PC-9 (cell line): ENCODE results near the gene PRKAR2B. TPM values are rescaled to one million over a fixed set of nuclear protein-coding genes. Genes with fewer than 3 reads are reported as not detected.
"Not testable (repeated sequence)": the region's sequence is repeated elsewhere in the genome, so short reads cannot be mapped to it uniquely, and the experiment has no call there.

Source experiments
- BruUV-seq: library from RNA; stranded (reverse); fragments of 400-500 nt; replicated peaks from 2 replicates; lab custom pipeline; 2021; lab: Mats Ljungman, UMichigan
- CTCF ChIA-PET: fragments of 300-600 bp; sonication (Branson Sonifier 250); formaldehyde crosslinking; loops from one replicate; lab custom pipeline; 2022; ENCODE audit warnings: antibody characterized with exemption; lab: Charles Lee
- POLR2A ChIA-PET: fragments of 300-600 bp; sonication (Branson Sonifier 250); formaldehyde crosslinking; loops from one replicate; lab custom pipeline; 2022; ENCODE audit warnings: antibody characterized with exemption; ENCODE audit not compliant: unreplicated experiment; lab: Charles Lee
- DNase-seq, 2 experiments: peaks; one replicate each; pipeline versions ENCODE4 v3.0.0 to v3.0.0-alpha.2; 2015 to 2022; ENCODE audit warnings: mixed read lengths in 1 of 2
- H2AFZ ChIP-seq: fragments of 200-600 bp; sonication (generic); 2 replicates; pipeline ENCODE4 v1.8.1; 2017; ENCODE audit warnings: antibody characterized with exemption
- H3F3A ChIP-seq: fragments of 200-600 bp; sonication (generic); 2 replicates; pipeline ENCODE4 v1.8.1; 2017; ENCODE audit warnings: antibody characterized with exemption, mild to moderate bottlenecking, low read depth; ENCODE audit not compliant: insufficient read depth
- H3K27ac ChIP-seq: fragments of 200-600 bp; sonication (generic); 2 replicates; pipeline ENCODE4 v1.6.1; 2016; ENCODE audit warnings: mixed run types
- H3K27me3 ChIP-seq: fragments of 200-600 bp; sonication (generic); 2 replicates; pipeline ENCODE4 v1.6.1; 2016; ENCODE audit warnings: low read depth, mixed run types; ENCODE audit not compliant: insufficient read depth
- H3K36me3 ChIP-seq: fragments of 200-600 bp; sonication (generic); 2 replicates; pipeline ENCODE4 v1.6.1; 2016; ENCODE audit warnings: low read depth, mixed run types
- H3K4me1 ChIP-seq: fragments of 200-600 bp; sonication (generic); replicated peaks from 2 replicates; pipeline ENCODE4 v1.6.1; 2016; ENCODE audit warnings: mixed run types; ENCODE audit not compliant: insufficient read depth
- H3K4me2 ChIP-seq: fragments of 200-600 bp; sonication (generic); 2 replicates; pipeline ENCODE4 v1.6.1; 2017; ENCODE audit warnings: mixed run types
- H3K4me3 ChIP-seq: fragments of 200-600 bp; sonication (generic); 2 replicates; pipeline ENCODE4 v1.6.1; 2016; ENCODE audit warnings: mixed run types
- H3K79me2 ChIP-seq: fragments of 200-600 bp; sonication (generic); 2 replicates; pipeline ENCODE4 v1.6.1; 2017; ENCODE audit warnings: low read depth, mixed run types
- H3K9me2 ChIP-seq: fragments of 200-600 bp; sonication (generic); 2 replicates; pipeline ENCODE4 v1.8.1; 2017; ENCODE audit warnings: mild to moderate bottlenecking; ENCODE audit not compliant: insufficient read depth
- H3K9me3 ChIP-seq: fragments of 200-600 bp; sonication (generic); 2 replicates; pipeline ENCODE4 v1.8.1; 2016; ENCODE audit warnings: low read depth; ENCODE audit not compliant: insufficient read depth
- H4K20me1 ChIP-seq: fragments of 200-600 bp; sonication (generic); 2 replicates; pipeline ENCODE4 v1.8.1; 2017; ENCODE audit not compliant: insufficient read depth
- CTCF ChIP-seq: fragments of 200-600 bp; sonication (generic); conservative IDR thresholded peaks from 2 replicates; pipeline ENCODE4 v1.6.1; 2017; ENCODE audit warnings: mixed run types, antibody characterized with exemption, mild to moderate bottlenecking, moderate library complexity
- EZH2 ChIP-seq: fragments of 200-600 bp; sonication (generic); IDR thresholded peaks from 2 replicates; pipeline ENCODE4 v1.8.0; 2017; ENCODE audit warnings: antibody characterized with exemption, low read depth
- intact Hi-C: fragments of 100-400 bp; cut with micrococcal nuclease; formaldehyde crosslinking; loops from one replicate; pipeline ENCODE4 v1.10.0; 2022; ENCODE audit not compliant: unreplicated experiment
- total RNA-seq: library from RNA; stranded (reverse); gene quantifications from 2 replicates; pipeline ENCODE4 v1.2.3, GENCODE V29; 2021

PRKAR2B gene
- total RNA-seq, 1 experiment from 2014 or later, result 2.9 TPM

GRCh38 chr7:107039199-107039900, 5.2 kb upstream of the PRKAR2B start:
- Histone ChIP-seq H3K27me3 (no peaks in the 10 kb centered on the region), H3K36me3 (no peaks in the 10 kb centered on the region), H3K9me3 (no peaks in the 10 kb centered on the region), H3K27ac (no peak overlapping the region), H3K9me2 (no peaks in the 10 kb centered on the region), H3F3A (peaks cover 7% of the 10 kb centered on the region; the same call in 1 of the 2 replicates), H3K4me1 (no peaks in the 10 kb centered on the region; the same call in 1 of the 2 replicates), H4K20me1 (no peaks in the 10 kb centered on the region), H3K4me3 (no peak overlapping the region), H3K79me2 (no peaks in the 10 kb centered on the region), H3K4me2 (no peak overlapping the region), H2AFZ (no peak overlapping the region)
- DNase-seq, result no peak
- POLR2A ChIA-PET, result no interaction called here
- intact Hi-C loops, result no loop called here
- CTCF ChIA-PET, result no interaction called here
- no TSS peak for BruUV-seq
- no peak for TF ChIP-seq CTCF
- no peak for TF ChIP-seq EZH2

GRCh38 chr7:107041097-107041496, 3.4 kb upstream of the PRKAR2B start:
- no TSS peak for BruUV-seq

GRCh38 chr7:107041764-107042163, 2.7 kb upstream of the PRKAR2B start:
- CTCF ChIA-PET, result interaction anchor here (0.6 kb wide), 1 partner anchor 12 kb away, joined by 3 read pairs; no protein-coding TSS in a partner anchor
- H3K4me2 ChIP-seq, H3K9me2 ChIP-seq, H3K79me2 ChIP-seq, H3K36me3 ChIP-seq, H2AFZ ChIP-seq, H3K27me3 ChIP-seq, H3K27ac ChIP-seq, POLR2A ChIA-PET, DNase-seq, intact Hi-C loops, BruUV-seq, H3K9me3 ChIP-seq, H3K4me3 ChIP-seq, H4K20me1 ChIP-seq: not testable (repeated sequence)
- peaks cover 12% of the 10 kb centered on the region for H3F3A ChIP-seq
- H3K4me1 ChIP-seq, result peaks cover 16% of the 10 kb centered on the region

More at GRCh38 chr7:107041097-107041496, 3.4 kb upstream of the PRKAR2B start:
- POLR2A ChIA-PET, result no interaction called here
- H3K27ac ChIP-seq, result no peak overlapping the region
- peaks cover 7% of the 10 kb centered on the region; the same call in 1 of the 2 replicates for H3F3A ChIP-seq
- H3K4me1 ChIP-seq, result peaks cover 10% of the 10 kb centered on the region
- no peaks in the 10 kb centered on the region for H3K36me3 ChIP-seq
- intact Hi-C loops, result no loop called here
- CTCF ChIA-PET, result interaction anchor here (0.6 kb wide), 1 partner anchor 12 kb away, joined by 3 read pairs; no protein-coding TSS in a partner anchor
- no peaks in the 10 kb centered on the region for H4K20me1 ChIP-seq
- no peak overlapping the region for H2AFZ ChIP-seq
- H3K79me2 ChIP-seq, result no peaks in the 10 kb centered on the region
- H3K27me3 ChIP-seq, result no peaks in the 10 kb centered on the region
- H3K9me3 ChIP-seq, result no peaks in the 10 kb centered on the region
- TF ChIP-seq EZH2 (no peak), CTCF (no peak)
- no peak overlapping the region for H3K4me2 ChIP-seq
- no peaks in the 10 kb centered on the region for H3K9me2 ChIP-seq
- H3K4me3 ChIP-seq, result no peak overlapping the region
- DNase-seq, result no peak

- H3K36me3 ChIP-seq, H2AFZ ChIP-seq, DNase-seq, H3K4me2 ChIP-seq, H3K27me3 ChIP-seq, H3K9me2 ChIP-seq, POLR2A ChIA-PET, H3K27ac ChIP-seq, H3K9me3 ChIP-seq, H4K20me1 ChIP-seq, H3K4me3 ChIP-seq, intact Hi-C loops, BruUV-seq, H3K79me2 ChIP-seq: not testable (repeated sequence)
- Histone ChIP-seq H3F3A (peaks cover 12% of the 10 kb centered on the region), H3K4me1 (peaks cover 22% of the 10 kb centered on the region)
- CTCF ChIA-PET, result interaction anchor here (0.5 kb wide), 1 partner anchor 137 kb away, joined by 3 read pairs; no protein-coding TSS in a partner anchor
These were observed 2.1 kb upstream of the PRKAR2B start for GRCh38 chr7:107042326-107042910.
